DND-41 (cell line): ENCODE measurements around the gene FBLN5.

Source experiments
- EZH2 ChIP-seq: IDR thresholded peaks from 3 replicates; pipeline ENCODE4 v1.6.1; 2012; ENCODE audit warnings: borderline replicate concordance, low read depth, mild to moderate bottlenecking, moderate library complexity, low read length, inconsistent platforms; ENCODE audit not compliant: severe bottlenecking
- TF ChIP-seq, protein P1 (sequence below): IDR thresholded peaks from 2 replicates; pipeline ENCODE4 v1.5.1; 2012; ENCODE audit warnings: borderline replicate concordance, low read length, moderate library complexity, mild to moderate bottlenecking; ENCODE audit not compliant: poor library complexity, severe bottlenecking; ENCODE audit errors: extremely low read depth

DNA sequence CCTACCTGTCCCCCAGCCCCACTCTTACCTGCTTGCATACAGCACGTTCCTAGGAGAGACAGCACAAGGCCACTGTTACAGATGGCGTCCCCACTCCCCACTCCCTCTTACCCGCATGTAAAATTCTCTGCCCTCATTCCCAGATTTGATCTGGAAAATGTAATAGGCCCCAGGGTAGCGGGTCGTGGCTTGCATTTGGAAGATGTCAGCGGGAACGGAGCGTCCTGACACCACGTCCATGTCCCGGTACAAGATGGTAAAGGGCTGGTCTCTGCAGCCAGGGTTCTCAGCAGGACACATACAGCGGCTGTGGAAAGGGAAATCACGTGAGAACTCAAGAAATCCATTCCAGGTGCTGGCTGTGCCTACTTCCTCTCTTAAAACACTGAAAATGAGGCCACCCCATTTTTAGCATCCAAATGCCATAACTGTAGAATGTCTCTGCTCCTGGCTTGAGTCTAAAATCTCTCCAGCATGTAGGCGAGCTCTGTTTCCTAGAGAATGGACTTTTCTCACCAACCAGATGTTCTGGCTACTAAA, 70.0 kb downstream of the FBLN5 start:
- TF ChIP-seq, protein P1, sequence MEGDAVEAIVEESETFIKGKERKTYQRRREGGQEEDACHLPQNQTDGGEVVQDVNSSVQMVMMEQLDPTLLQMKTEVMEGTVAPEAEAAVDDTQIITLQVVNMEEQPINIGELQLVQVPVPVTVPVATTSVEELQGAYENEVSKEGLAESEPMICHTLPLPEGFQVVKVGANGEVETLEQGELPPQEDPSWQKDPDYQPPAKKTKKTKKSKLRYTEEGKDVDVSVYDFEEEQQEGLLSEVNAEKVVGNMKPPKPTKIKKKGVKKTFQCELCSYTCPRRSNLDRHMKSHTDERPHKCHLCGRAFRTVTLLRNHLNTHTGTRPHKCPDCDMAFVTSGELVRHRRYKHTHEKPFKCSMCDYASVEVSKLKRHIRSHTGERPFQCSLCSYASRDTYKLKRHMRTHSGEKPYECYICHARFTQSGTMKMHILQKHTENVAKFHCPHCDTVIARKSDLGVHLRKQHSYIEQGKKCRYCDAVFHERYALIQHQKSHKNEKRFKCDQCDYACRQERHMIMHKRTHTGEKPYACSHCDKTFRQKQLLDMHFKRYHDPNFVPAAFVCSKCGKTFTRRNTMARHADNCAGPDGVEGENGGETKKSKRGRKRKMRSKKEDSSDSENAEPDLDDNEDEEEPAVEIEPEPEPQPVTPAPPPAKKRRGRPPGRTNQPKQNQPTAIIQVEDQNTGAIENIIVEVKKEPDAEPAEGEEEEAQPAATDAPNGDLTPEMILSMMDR = no peak
- no peak for TF ChIP-seq EZH2
